Fibroblast of mammary gland (primary cell): ENCODE results near the gene TCF20.

ENCODE experiments used
- DNase-seq: peaks from one replicate; pipeline ENCODE4 v3.0.0-alpha.2; 2010; ENCODE audit warnings: low read depth
- H3K4me3 ChIP-seq: 2 replicates; pipeline ENCODE4 v1.5.1; 2011; ENCODE audit warnings: low read depth, mild to moderate bottlenecking, low read length, moderate library complexity; ENCODE audit not compliant: control insufficient read depth
- CTCF ChIP-seq: conservative IDR thresholded peaks from 2 replicates; pipeline ENCODE4 v1.5.1; 2011; ENCODE audit warnings: low read depth, low read length, inconsistent platforms; ENCODE audit not compliant: control insufficient read depth, insufficient read depth

The TCF20 gene

DNA sequence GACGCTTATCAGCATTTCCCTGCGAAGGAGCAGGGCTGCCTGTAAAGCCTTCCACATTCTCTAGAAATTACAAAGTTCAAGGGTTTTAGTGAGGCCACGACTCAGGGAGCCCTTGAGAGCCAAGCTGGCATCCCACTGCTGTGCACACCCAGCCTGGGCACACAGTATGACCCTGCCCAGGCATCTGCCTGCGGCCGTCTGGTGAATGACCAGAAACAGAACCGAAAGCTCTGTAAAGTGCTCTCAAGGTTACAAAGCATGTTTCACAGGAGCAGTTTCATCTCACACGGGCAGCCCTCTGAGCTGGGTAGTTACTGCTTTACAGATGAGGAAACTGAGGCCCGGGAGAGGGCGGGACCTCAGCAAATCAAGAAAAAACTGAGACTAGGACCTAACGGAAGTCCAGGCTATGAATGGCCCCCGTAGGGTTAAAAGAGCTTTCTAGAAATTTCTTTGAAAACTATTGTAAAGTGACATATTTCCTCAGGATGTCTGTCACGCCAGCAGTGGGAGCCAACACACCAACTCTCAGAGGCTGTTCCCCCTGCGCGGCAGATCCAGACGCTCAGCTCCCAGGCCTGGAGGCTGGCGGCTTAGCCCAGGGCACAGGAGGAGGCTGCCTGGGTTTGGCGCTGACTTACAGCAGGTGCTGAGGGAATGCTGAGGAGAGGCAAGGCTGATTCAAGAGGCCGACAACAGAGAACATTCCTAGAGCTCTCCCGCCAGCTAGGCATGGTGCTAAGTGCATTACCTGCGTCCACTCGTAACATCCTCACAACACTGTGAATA is 7.7 kb upstream of the TCF20 start:
- no peak for DNase-seq
- no peak for TF ChIP-seq CTCF
- no peak overlapping the region for H3K4me3 ChIP-seq

- no peak for DNase-seq
- TF ChIP-seq CTCF = no peak
These were observed 6.8 kb upstream of the TCF20 start for GRCh38 chr22:42277232-42277753.

GRCh38 chr22:42275970-42276369 is 5.5 kb upstream of the TCF20 start:
- H3K4me3 ChIP-seq = no peak overlapping the region
- TF ChIP-seq CTCF = no peak
- DNase-seq = no peak

More at GRCh38 chr22:42277232-42277753, 6.8 kb upstream of the TCF20 start:
- H3K4me3 ChIP-seq = no peak overlapping the region

DNA sequence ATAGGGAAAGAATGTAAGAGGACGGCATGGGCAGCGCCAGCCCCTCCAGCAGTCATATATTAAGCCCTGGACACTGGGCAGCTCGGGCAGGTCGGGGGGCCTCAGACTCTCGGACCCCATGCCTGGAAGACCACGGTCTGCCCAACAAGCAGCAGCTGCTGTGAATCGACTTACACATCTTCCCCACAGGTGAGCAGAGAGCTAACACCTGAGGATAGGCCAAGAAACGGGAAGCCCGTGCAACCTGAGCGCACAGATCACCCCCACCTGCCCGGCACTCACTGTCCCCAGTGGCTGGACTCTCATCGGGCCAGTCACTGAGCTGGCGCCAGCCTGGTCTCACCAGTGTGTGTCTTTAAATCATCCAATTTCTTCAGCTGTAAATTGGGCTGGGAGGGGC is 4.7 kb upstream of the TCF20 start:
- H3K4me3 ChIP-seq = no peak overlapping the region
- TF ChIP-seq CTCF = no peak
- no peak for DNase-seq

GRCh38 chr22:42273855-42274451 is 3.5 kb upstream of the TCF20 start:
- DNase-seq = no peak
- TF ChIP-seq CTCF = no peak

GRCh38 chr22:42272431-42272999 is 2.1 kb upstream of the TCF20 start:
- DNase-seq = no peak

More at GRCh38 chr22:42273855-42274451, 3.5 kb upstream of the TCF20 start:
- no peak overlapping the region for H3K4me3 ChIP-seq

More at GRCh38 chr22:42272431-42272999, 2.1 kb upstream of the TCF20 start:
- TF ChIP-seq CTCF = no peak
- H3K4me3 ChIP-seq = no peak overlapping the region
